Skeletal muscle satellite cell (primary cell): ENCODE results near the gene SSR3.

Experiments used
- H3K27me3 ChIP-seq: 2 replicates; pipeline ENCODE4 v1.7.0; 2013; ENCODE audit warnings: low read length; ENCODE audit not compliant: control insufficient read depth, insufficient read depth
- H3K36me3 ChIP-seq: 2 replicates; pipeline ENCODE4 v1.7.0; 2013; ENCODE audit warnings: mild to moderate bottlenecking, control low read depth, low read length; ENCODE audit not compliant: insufficient read depth
- H3K4me1 ChIP-seq: 2 replicates; pipeline ENCODE4 v1.7.0; 2013; ENCODE audit warnings: low read length; ENCODE audit not compliant: control insufficient read depth, insufficient read depth
- H3K4me2 ChIP-seq: 2 replicates; pipeline ENCODE4 v1.7.0; 2013; ENCODE audit warnings: mild to moderate bottlenecking, low read length
- H3K4me3 ChIP-seq: 2 replicates; pipeline ENCODE4 v1.7.0; 2013; ENCODE audit warnings: low read length
- H3K9ac ChIP-seq: 2 replicates; pipeline ENCODE4 v1.7.0; 2013; ENCODE audit warnings: mild to moderate bottlenecking, low read depth, low read length, moderate library complexity
- H3K9me3 ChIP-seq: replicated peaks from 2 replicates; pipeline ENCODE4 v1.7.0; 2013; ENCODE audit warnings: mild to moderate bottlenecking, control low read depth, low read length

Gene SSR3

GRCh38 chr3:156548902-156549301 is 6.0 kb downstream of the SSR3 start:
- H3K9ac ChIP-seq = peak overlapping the region; percentile 98
- peaks cover 95% of the 10 kb centered on the region for H3K36me3 ChIP-seq
- H3K4me1 ChIP-seq = peaks cover 76% of the 10 kb centered on the region
- H3K9me3 ChIP-seq = no peaks in the 10 kb centered on the region
- H3K4me2 ChIP-seq = peak overlapping the region; percentile 86
- peak overlapping the region; percentile 9 for H3K4me3 ChIP-seq
- no peaks in the 10 kb centered on the region for H3K27me3 ChIP-seq

- H3K27me3 ChIP-seq = no peaks in the 10 kb centered on the region
- H3K4me1 ChIP-seq = peaks cover 81% of the 10 kb centered on the region
- H3K4me3 ChIP-seq = peak overlapping the region; percentile 9
- peak overlapping the region; percentile 98 for H3K9ac ChIP-seq
- peak overlapping the region; percentile 86 for H3K4me2 ChIP-seq
- no peaks in the 10 kb centered on the region for H3K9me3 ChIP-seq
- peaks cover 98% of the 10 kb centered on the region for H3K36me3 ChIP-seq
Observed at GRCh38 chr3:156548041-156548687, 6.8 kb downstream of the SSR3 start.

GRCh38 chr3:156547637-156548036 is 7.3 kb downstream of the SSR3 start:
- Histone ChIP-seq H3K4me1 (peaks cover 83% of the 10 kb centered on the region), H3K36me3 (peaks cover 98% of the 10 kb centered on the region), H3K4me2 (peak overlapping the region; percentile 86), H3K27me3 (no peaks in the 10 kb centered on the region), H3K4me3 (no peak overlapping the region), H3K9me3 (no peaks in the 10 kb centered on the region), H3K9ac (peak overlapping the region; percentile 6)

- Histone ChIP-seq H3K36me3 (peaks cover 95% of the 10 kb centered on the region), H3K9me3 (no peaks in the 10 kb centered on the region), H3K4me3 (no peak overlapping the region), H3K4me2 (no peak overlapping the region), H3K27me3 (no peaks in the 10 kb centered on the region), H3K4me1 (peaks cover 39% of the 10 kb centered on the region), H3K9ac (no peak overlapping the region)
Observed at GRCh38 chr3:156543043-156543555, 11.8 kb downstream of the SSR3 start.

DNA sequence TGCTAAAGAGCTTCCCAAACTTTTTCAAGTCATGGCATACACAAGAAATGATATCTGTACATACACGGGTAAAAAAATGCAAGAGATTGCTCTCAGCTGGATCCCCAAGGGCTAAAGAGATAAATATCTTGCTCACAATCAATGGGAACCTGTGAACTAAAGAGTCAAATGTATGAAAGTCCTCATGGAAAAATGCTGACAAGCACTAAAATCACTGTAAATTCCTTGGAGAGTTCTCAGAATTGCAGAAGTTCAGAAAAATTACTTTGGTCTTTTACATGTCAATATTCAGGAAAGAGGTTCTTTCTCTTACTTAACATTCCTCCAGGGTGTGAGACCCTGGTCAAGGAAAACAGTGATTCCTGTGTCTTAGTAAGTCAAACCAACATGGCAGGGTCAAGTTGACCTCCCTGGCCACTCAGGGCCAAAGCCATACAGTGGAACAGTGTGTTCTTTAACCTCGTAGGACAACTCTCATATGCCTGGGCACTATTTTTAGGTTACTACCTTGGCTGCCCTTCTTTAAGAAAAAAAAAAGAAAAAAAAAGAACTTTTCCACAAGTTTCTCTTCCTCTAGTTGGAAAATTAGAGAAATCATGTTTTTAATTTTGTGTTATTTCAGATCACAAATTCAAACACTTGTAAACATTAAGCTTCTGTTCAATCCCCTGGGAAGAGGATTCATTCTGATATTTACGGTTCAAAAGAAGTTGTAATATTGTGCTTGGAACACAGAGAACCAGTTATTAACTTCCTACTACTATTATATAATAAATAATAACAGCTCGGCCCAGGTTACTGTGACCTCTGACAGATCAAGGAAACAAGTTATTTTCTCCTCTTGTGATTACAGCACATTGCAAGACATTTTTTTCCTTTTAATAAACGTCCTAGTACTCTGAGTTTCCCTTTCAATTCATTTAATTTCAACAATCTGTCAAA is 12.5 kb downstream of the SSR3 start:
- Histone ChIP-seq H3K9me3 (no peaks in the 10 kb centered on the region), H3K9ac (no peak overlapping the region), H3K36me3 (peaks cover 92% of the 10 kb centered on the region), H3K27me3 (no peaks in the 10 kb centered on the region), H3K4me3 (no peak overlapping the region), H3K4me1 (peaks cover 36% of the 10 kb centered on the region), H3K4me2 (no peak overlapping the region)

DNA sequence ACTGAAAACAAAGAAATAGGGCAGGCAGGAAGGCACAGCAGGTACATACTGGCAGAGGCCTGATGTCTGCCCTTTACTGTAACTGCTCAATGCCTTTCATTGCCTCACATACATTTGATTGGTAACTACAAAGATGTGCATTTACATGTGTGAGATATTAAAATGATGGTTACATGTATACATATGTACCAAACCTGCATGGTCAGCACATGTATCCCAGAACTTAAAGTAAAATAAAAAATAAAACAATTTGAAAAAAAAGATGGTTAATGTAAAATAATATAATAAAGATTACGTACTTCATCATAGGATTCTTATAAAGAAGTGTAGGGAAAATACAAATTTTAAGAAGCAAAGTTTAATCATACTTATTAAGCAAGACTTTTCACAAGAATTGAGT is 15.1 kb downstream of the SSR3 start:
- Histone ChIP-seq H3K4me1 (peaks cover 38% of the 10 kb centered on the region), H3K4me2 (no peak overlapping the region), H3K4me3 (no peak overlapping the region), H3K9me3 (no peaks in the 10 kb centered on the region), H3K36me3 (peaks cover 68% of the 10 kb centered on the region), H3K27me3 (no peaks in the 10 kb centered on the region), H3K9ac (no peak overlapping the region)

DNA sequence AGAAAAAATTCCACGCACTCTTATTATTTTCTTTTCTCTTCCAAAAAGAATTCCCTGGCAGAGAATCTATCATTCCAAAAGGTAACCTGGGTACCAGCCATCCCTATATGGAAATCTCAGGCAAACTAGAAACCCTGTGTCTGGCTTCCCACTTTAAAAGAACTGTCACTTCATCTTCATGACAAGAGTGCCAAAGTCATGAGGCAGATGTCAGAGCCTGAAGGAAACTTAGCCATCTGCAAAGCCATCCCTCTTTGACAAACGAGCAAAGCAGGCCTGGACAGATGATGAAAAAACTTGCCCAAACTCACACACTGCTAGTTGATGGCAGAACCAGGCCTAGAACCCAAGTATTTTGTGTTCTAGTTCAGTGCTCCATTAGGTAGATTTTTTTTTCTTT is 15.9 kb downstream of the SSR3 start:
- H3K4me1 ChIP-seq = peaks cover 38% of the 10 kb centered on the region
- H3K36me3 ChIP-seq = peaks cover 61% of the 10 kb centered on the region
- no peaks in the 10 kb centered on the region for H3K27me3 ChIP-seq

DNA sequence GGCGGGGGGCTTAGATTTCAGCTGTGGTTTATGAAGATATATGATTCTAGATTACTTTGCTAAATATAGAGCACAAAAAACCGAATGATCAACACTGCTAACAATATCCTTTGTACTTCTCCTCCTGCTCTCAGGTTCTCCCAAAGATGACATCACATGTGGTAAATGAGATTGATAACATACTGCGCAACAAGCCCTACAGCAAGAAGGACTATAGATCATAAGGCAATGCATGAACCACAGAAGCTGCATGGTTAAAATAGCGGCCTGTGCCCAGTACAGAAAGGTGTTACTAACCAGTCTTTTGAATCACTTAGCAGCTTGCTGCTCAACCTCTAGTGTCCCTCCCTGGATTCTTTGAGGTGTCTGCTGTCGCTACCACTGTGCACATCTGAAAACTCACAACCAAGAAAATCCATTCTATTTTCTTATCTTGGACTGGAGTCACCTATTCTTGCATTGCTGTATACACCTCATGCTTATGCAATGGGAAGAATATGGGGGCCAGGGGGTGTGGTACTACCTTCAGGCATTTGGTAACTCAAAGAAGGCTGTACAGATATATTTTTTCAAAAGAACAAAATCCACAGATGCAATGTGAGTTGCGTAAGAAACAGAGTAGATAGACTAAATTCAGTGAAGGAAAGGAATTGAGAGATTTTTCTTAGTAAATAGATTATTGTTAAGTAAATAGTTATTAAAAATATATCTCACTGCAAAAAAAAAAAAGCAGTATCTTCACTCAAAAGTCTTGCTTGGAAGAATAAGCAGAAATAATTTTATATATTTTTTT is 18.2 kb downstream of the SSR3 start:
- Histone ChIP-seq H3K4me1 (peaks cover 29% of the 10 kb centered on the region), H3K27me3 (no peaks in the 10 kb centered on the region), H3K4me2 (no peak overlapping the region), H3K4me3 (no peak overlapping the region), H3K9ac (no peak overlapping the region), H3K9me3 (no peaks in the 10 kb centered on the region), H3K36me3 (peaks cover 37% of the 10 kb centered on the region)

More for the DNA sequence above, 15.9 kb downstream of the SSR3 start:
- Histone ChIP-seq H3K9me3 (no peaks in the 10 kb centered on the region), H3K9ac (no peak overlapping the region), H3K4me3 (no peak overlapping the region), H3K4me2 (no peak overlapping the region)

- Histone ChIP-seq H3K9ac (peak overlapping the region; percentile 47), H3K4me2 (no peak overlapping the region), H3K9me3 (no peaks in the 10 kb centered on the region), H3K4me3 (no peak overlapping the region), H3K27me3 (no peaks in the 10 kb centered on the region), H3K4me1 (peaks cover 29% of the 10 kb centered on the region), H3K36me3 (peaks cover 29% of the 10 kb centered on the region)
Observed at GRCh38 chr3:156535798-156536197, 19.1 kb downstream of the SSR3 start.

- Histone ChIP-seq H3K36me3 (peaks cover 25% of the 10 kb centered on the region), H3K4me1 (peaks cover 29% of the 10 kb centered on the region), H3K4me2 (no peak overlapping the region), H3K27me3 (no peaks in the 10 kb centered on the region), H3K4me3 (no peak overlapping the region), H3K9me3 (no peaks in the 10 kb centered on the region), H3K9ac (peak overlapping the region; percentile 47)
Observed at GRCh38 chr3:156535162-156535627, 19.7 kb downstream of the SSR3 start.

GRCh38 chr3:156533205-156533604 is 21.7 kb downstream of the SSR3 start:
- Histone ChIP-seq H3K36me3 (peaks cover 6% of the 10 kb centered on the region), H3K9ac (no peak overlapping the region), H3K9me3 (no peaks in the 10 kb centered on the region), H3K4me1 (peaks cover 29% of the 10 kb centered on the region), H3K4me3 (no peak overlapping the region), H3K4me2 (no peak overlapping the region), H3K27me3 (no peaks in the 10 kb centered on the region)
